SU-DHL-6 (cell line): Measurements from ENCODE around the gene SUGCT.

Source experiments
- EZH2phosphoT487 ChIP-seq: fragments of 200-600 bp; sonication (generic), shearing (Covaris generic); conservative IDR thresholded peaks from 2 replicates; pipeline ENCODE4 v1.6.1; 2018; ENCODE audit warnings: mild to moderate bottlenecking, antibody characterized with exemption, low read length, moderate library complexity, mixed read lengths
- TF ChIP-seq, protein P1 (sequence below): fragments of 200-600 bp; sonication (generic); IDR thresholded peaks from one replicate; pipeline ENCODE4 v1.5.1; 2017; ENCODE audit warnings: antibody characterized with exemption, mild to moderate bottlenecking, low read length, moderate library complexity; ENCODE audit not compliant: insufficient read depth, poor library complexity, severe bottlenecking

DNA sequence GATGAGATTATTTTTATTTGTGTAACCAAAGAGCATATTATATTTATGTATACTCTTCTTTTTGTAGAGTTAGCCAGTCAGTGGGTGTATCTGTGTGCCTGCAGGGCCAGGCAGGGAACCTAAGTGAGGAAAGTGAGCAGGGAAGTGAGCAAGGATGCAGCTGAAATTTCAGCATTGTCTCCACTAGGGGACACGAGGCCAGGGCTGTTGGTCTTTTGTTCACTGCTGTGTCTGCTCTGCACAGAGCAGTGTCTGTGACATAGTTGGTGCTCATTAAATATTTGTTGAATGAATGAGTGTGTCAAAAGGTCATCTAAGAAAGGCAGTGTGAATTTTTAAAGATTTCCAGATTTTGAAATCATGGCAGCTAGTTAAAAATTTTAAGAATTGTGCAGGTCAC lies 51.8 kb downstream of the SUGCT start:
- TF ChIP-seq, protein P1, sequence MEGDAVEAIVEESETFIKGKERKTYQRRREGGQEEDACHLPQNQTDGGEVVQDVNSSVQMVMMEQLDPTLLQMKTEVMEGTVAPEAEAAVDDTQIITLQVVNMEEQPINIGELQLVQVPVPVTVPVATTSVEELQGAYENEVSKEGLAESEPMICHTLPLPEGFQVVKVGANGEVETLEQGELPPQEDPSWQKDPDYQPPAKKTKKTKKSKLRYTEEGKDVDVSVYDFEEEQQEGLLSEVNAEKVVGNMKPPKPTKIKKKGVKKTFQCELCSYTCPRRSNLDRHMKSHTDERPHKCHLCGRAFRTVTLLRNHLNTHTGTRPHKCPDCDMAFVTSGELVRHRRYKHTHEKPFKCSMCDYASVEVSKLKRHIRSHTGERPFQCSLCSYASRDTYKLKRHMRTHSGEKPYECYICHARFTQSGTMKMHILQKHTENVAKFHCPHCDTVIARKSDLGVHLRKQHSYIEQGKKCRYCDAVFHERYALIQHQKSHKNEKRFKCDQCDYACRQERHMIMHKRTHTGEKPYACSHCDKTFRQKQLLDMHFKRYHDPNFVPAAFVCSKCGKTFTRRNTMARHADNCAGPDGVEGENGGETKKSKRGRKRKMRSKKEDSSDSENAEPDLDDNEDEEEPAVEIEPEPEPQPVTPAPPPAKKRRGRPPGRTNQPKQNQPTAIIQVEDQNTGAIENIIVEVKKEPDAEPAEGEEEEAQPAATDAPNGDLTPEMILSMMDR = no peak
- no peak for TF ChIP-seq EZH2phosphoT487
